Measurements from ENCODE around the gene IKBKG.

The IKBKG gene

DNA sequence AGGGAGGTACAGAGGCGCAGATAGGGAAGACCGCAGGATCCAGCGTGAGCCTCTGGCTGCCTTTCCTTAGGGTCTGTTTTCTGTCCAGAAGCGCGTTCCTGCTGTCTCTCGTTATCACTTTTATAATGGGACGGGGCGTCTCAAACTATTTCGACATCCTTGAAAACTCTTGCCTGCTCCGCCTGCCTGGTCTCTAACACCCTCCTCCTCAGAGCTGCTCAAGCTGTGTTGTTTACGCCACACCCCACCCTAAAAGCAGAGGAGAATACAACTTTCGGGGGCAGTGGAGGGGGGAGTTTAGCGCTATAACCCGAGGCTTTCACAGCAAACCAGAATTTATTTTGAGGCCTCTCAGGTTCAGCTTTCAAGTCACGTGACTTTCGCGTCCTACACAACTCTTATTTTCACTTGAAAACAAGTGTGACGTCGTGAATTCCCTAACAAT is 30.7 kb upstream of the IKBKG start:
- peak overlapping the region; percentile 86 for H3K27ac ChIP-seq

DNA sequence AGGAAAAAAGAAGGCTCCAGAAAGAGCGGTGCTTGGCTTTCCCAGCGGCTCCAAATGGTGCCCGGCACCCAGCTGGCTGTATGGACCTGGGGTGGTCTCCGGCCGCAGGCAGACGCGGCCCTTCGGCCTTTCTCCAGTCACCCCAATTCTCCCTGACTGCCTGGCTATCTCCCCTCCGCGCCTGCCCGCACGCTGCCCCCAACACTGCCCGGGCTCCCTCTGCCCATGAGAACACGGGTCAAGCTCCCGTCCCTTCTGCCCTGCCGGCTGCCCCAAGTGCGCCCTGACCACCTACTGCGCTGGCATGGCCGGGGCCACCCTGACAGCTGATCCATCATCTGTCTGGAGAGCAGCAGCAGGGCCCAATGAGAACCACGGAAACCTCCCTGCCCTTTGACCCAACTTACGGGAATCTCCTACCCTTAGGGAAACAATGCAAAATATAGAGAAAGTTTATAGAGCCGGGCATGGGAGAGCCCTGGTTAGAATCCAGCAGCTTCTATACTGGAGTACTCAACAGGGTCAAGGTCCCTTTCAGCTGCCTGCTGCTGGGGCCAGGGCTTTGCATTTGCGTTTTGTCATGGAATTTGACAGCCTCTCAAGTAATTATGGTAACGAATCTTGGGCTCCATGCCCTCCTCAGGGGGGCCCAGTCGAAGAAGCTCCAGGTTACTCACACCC is 30.2 kb upstream of the IKBKG start:
- TF ChIP-seq, protein P1, sequence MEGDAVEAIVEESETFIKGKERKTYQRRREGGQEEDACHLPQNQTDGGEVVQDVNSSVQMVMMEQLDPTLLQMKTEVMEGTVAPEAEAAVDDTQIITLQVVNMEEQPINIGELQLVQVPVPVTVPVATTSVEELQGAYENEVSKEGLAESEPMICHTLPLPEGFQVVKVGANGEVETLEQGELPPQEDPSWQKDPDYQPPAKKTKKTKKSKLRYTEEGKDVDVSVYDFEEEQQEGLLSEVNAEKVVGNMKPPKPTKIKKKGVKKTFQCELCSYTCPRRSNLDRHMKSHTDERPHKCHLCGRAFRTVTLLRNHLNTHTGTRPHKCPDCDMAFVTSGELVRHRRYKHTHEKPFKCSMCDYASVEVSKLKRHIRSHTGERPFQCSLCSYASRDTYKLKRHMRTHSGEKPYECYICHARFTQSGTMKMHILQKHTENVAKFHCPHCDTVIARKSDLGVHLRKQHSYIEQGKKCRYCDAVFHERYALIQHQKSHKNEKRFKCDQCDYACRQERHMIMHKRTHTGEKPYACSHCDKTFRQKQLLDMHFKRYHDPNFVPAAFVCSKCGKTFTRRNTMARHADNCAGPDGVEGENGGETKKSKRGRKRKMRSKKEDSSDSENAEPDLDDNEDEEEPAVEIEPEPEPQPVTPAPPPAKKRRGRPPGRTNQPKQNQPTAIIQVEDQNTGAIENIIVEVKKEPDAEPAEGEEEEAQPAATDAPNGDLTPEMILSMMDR (conservative IDR thresholded peaks at IDR 0.05), result no peak
- H3K27ac ChIP-seq, result peak overlapping the region; percentile 86

More for the DNA sequence above, 30.7 kb upstream of the IKBKG start:
- TF ChIP-seq, protein P1 (conservative IDR thresholded peaks at IDR 0.05), result no peak

DNA sequence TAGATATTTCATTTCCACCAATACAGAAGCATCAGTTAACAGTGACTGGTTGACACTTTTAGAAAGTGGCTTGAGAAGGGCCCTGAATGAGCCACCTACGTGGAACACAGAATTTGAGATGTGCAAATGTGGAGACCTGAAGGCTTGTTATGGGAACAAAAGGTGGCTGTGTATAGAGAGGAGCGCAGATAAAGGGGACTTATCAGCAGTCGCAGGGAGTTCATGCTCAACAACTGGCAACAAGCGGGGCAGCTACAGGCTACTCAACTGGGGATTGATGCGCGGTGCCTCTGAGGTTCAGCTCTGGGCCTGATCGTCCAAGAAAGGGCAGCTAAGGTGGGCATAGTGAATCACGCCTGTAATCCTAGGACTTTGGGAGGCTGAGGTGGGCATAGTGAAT is 28.0 kb upstream of the IKBKG start:
- TF ChIP-seq, protein P1 (conservative IDR thresholded peaks at IDR 0.05), result no peak

DNA sequence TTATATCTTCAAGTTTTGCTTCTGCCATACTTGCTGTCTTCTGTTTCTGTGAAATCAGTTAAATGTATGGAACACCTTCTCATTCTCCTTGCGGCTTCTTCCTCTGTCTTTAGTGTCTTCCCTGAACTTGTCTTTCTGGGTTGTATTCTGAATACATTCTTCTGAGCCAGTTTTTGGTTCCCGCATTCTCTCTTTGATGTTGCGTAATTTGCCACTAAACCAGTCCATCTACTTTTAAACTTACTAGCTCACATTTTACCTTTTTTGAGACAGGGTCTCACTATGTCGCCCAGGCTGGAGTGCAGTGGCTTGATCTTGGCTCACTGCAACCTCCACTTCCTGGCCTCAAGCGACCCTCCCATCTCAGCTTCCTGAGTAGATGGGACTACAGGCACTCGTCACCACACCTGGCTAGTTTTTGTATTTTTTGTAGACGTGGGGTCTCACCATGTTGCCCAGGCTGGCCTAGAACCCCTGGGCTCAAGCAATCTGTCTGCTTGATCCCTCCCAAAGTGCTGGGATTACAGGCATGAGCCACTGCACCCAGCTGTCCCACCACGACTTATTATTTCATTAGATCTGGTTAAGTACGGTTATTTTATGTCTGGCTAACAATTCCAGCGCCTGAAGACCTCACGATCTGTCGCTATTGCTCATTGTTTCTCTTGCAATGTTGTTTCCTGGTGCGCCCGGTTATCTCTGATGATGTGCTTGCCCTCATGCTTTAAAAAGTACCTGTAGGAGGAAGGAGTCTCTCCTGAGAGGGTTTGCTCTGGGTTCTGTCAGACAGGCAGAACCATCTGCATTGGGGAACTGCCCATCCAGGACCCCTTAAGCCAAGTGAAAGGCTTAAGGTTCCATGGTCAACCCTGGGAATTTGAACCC is 21.6 kb upstream of the IKBKG start:
- H3K27ac ChIP-seq, result no peak overlapping the region
- TF ChIP-seq, protein P1 (conservative IDR thresholded peaks at IDR 0.05), result no peak

More for the DNA sequence above, 28.0 kb upstream of the IKBKG start:
- no peak overlapping the region for H3K27ac ChIP-seq

DNA sequence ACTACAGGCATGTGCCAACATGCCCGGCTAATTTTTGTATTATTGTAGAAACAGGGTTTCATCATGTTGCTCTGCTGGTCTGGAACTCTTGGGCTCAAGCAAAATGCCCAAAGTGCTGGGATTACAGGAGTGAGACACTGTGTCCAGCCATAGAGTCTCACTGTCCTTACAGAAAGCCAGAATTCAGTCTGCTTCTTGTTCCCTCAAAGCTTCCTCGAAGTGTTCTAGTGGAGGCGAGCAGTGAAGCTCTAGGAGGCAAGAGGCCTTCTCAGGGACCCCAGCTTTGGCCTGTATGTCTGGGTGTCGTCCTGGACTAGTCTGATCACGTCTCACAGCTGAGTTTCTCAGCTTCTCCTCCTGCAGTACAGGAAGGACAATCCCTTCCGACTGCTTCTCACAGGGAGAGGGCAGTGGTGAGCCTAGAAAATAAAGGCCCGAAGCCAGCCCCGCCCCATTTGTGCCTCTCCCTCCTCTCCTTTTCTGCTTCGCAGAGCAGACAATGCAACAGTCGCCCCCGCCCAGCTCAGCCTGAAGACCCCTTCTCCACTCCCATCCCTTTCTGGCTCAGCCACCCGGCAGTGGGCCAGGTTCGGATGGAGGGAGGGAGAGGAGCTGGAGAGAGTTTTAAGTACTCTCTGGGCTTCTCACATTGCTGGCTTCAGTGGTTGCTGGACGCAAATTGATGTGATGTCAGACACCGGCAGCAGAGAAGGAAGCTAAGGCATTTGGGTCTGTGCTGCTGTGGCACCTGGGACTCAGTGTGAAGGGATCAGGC is 20.3 kb upstream of the IKBKG start:
- TF ChIP-seq, protein P1 (conservative IDR thresholded peaks at IDR 0.05), result peak; percentile 71
- H3K27ac ChIP-seq, result peak overlapping the region; percentile 54

DNA sequence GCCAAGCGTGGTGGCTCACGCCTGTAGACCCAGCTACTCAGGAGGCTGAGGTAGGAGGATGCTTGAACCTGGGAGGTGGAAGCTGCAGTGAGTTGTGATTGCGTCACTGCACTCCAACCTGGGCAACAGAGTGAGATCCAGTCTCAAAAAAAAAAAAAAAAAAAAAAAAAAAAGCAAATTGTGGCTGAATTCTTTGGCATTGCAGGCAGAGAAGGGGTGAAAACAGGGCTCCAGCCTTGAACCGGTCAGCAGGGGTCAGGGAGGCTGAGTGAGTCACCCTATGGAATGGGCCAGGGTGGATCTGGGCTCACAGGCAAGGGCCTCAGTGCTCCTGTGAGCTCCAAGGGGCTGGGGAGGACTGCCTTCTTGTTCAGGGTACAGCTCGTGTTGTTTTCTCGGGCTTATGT is 18.2 kb upstream of the IKBKG start:
- TF ChIP-seq, protein P1 (conservative IDR thresholded peaks at IDR 0.05), result no peak
- H3K27ac ChIP-seq, result no peak overlapping the region

DNA sequence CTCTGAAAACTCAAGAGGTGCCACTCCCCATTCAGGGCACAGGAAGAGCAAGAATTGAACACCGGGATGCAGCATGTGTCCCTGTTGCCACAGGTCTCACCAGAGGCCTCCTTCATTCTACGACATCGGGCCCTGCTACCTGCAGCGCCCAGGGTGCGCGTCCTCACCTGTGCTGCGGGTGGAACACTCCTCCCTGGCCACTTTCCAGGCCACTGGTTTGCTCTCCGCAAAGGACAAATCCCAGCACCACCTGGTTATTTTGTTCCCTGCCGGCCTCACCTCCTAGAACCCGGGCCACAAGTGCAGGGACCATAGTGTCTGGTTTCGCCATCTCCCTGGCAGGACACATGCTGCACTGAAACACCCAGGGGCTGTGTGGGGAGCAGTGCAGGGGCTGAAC is 17.1 kb upstream of the IKBKG start:
- H3K27ac ChIP-seq, result no peak overlapping the region
- TF ChIP-seq, protein P1 (conservative IDR thresholded peaks at IDR 0.05), result no peak
